Ovary (tissue), 9 donors: ENCODE results near the gene ETF1. TPM values are rescaled to one million over a fixed set of nuclear protein-coding genes. Genes with fewer than 3 reads are reported as not detected.

Experiments
- DNase-seq, 5 donors: peaks; one replicate each; pipeline ENCODE4 v3.0.0-alpha.2; 2019 to 2020
- H3K27ac ChIP-seq, 2 donors: fragments of 200-600 bp; one replicate each; pipeline versions ENCODE4 v1.5.1 to v1.8.0; 2019 to 2022
- H3K27me3 ChIP-seq: fragments of 200-600 bp; one replicate; pipeline ENCODE4 v1.8.0; 2022
- H3K36me3 ChIP-seq: fragments of 200-600 bp; sonication (generic); one replicate; pipeline ENCODE4 v1.5.1; 2019
- H3K4me1 ChIP-seq: one replicate; pipeline ENCODE4 v1.8.1; 2013; ENCODE audit warnings: mild to moderate bottlenecking, moderate library complexity; ENCODE audit not compliant: insufficient read depth
- H3K4me3 ChIP-seq: fragments of 200-600 bp; sonication (generic); one replicate; pipeline ENCODE4 v1.5.1; 2017
- H3K9me3 ChIP-seq, 2 donors: fragments of 200-600 bp in 1 of 2; sonication (generic) in 1 of 2; one replicate each; pipeline versions ENCODE4 v1.5.1 to v1.8.1; 2013 to 2019; ENCODE audit warnings: mild to moderate bottlenecking in 1 of 2, moderate library complexity in 1 of 2
- EP300 ChIP-seq: sonication (generic); formaldehyde crosslinking; IDR thresholded peaks from one replicate; pipeline ENCODE4 v1.6.1; 2017; ENCODE audit warnings: antibody characterized with exemption
- POLR2A ChIP-seq: fragments of 450-650 bp; IDR thresholded peaks from one replicate; pipeline ENCODE4 v1.6.1; 2017; ENCODE audit warnings: antibody characterized with exemption, mild to moderate bottlenecking, moderate library complexity
- WGBS, 3 donors: extraction: QIAGEN DNeasy Blood & Tissue Kit in 1 of 3; methylation state at CpG; one replicate each; pipeline versions ENCODE4 v1.1.5 to v1.1.7; 2013 to 2017; 5-methylcytosine and 5-hydroxymethylcytosine counted together
- intact Hi-C, 4 donors: fragments of 100-400 bp; cut with DNase I; formaldehyde crosslinking; loops; one replicate each; pipeline versions ENCODE4 v1.11.0 to v1.15.1; 2022 to 2023
- polyA plus RNA-seq, 2 donors: library from polyadenylated mRNA; stranded (reverse); fragments of 200-250 nt in 1 of 2; fragments of 350-450 nt in 1 of 2; fragmentation: Illumina TruSeq in 1 of 2; extraction: RNeasy Lipid Tissue Mini Kit (QIAGEN cat#74804) in 1 of 2; gene quantifications; one replicate each; pipeline ENCODE4 v1.2.3, GENCODE V29; 2013 to 2014
- total RNA-seq, 7 donors: library from RNA; depleted of rRNA in 2 of 7; stranded (reverse); fragments of >200 nt in 2 of 7; fragmentation: NEBNext Ultra II Directional in 3 of 7; extraction: Animal tissue kit (Norgen Biotek cat#: 25700) in 3 of 7; gene quantifications; one replicate each; pipeline versions ENCODE4 v1.1.0 to v1.2.4, GENCODE V29; 2016 to 2023
- TF ChIP-seq, protein P1 (sequence below), 3 donors: fragments of 450-650 bp in 2 of 3; fragments of 200-600 bp in 1 of 3; IDR thresholded peaks; one replicate each; pipeline versions ENCODE4 v1.5.1 to v1.8.0; 2016 to 2022; ENCODE audit warnings: antibody characterized with exemption in 3 of 3, mild to moderate bottlenecking in 1 of 3
- donor health status: DM: no; HTN: no; CAD: no; lungs with moderate emphysema.
- donor health status: DM: no; HTN: no; CAD: no.
- donor health status: Bipolar disorder and iron deficiency.
- donor health status: DM: yes; HTN: yes; CAD: no.
- donor health status: DM: no; HTN: no; CAD: no.
- donor health status: DM: yes; HTN: yes; CAD: no.

The ETF1 gene
- total and polyA plus RNA-seq, 9 donors: 29.3 to 106 (median 68.3) TPM

DNA sequence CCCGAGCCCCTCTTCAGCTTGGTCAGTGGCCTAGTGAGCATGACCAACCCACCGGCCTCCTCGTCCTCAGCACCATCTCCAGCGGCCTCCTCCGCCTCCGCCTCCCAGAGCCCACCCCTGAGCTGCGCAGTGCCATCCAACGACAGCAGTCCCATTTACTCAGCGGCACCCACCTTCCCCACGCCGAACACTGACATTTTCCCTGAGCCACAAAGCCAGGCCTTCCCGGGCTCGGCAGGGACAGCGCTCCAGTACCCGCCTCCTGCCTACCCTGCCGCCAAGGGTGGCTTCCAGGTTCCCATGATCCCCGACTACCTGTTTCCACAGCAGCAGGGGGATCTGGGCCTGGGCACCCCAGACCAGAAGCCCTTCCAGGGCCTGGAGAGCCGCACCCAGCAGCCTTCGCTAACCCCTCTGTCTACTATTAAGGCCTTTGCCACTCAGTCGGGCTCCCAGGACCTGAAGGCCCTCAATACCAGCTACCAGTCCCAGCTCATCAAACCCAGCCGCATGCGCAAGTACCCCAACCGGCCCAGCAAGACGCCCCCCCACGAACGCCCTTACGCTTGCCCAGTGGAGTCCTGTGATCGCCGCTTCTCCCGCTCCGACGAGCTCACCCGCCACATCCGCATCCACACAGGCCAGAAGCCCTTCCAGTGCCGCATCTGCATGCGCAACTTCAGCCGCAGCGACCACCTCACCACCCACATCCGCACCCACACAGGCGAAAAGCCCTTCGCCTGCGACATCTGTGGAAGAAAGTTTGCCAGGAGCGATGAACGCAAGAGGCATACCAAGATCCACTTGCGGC lies 75.9 kb downstream of the ETF1 start:
- intact Hi-C loops: loop anchor here in 1 of 4 donors (10.0 kb wide), 1 partner anchor 798 kb away; no protein-coding TSS in a partner anchor
- H3K27me3 ChIP-seq: no peaks in the 10 kb centered on the region
- peak in 4 of 5 donors; percentile 37 to 63 (median 52) for DNase-seq
- peaks cover 19% of the 10 kb centered on the region for H3K4me1 ChIP-seq
- H3K9me3 ChIP-seq: no peaks in the 10 kb centered on the region
- no peaks in the 10 kb centered on the region for H3K36me3 ChIP-seq
- peak overlapping the region in 1 of 2 donors; percentile 28 for H3K27ac ChIP-seq
- H3K4me3 ChIP-seq: peak overlapping the region; percentile 50
- no peak for TF ChIP-seq EP300
- TF ChIP-seq, protein P1, sequence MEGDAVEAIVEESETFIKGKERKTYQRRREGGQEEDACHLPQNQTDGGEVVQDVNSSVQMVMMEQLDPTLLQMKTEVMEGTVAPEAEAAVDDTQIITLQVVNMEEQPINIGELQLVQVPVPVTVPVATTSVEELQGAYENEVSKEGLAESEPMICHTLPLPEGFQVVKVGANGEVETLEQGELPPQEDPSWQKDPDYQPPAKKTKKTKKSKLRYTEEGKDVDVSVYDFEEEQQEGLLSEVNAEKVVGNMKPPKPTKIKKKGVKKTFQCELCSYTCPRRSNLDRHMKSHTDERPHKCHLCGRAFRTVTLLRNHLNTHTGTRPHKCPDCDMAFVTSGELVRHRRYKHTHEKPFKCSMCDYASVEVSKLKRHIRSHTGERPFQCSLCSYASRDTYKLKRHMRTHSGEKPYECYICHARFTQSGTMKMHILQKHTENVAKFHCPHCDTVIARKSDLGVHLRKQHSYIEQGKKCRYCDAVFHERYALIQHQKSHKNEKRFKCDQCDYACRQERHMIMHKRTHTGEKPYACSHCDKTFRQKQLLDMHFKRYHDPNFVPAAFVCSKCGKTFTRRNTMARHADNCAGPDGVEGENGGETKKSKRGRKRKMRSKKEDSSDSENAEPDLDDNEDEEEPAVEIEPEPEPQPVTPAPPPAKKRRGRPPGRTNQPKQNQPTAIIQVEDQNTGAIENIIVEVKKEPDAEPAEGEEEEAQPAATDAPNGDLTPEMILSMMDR (IDR thresholded peaks at IDR 0.05): no peak
- TF ChIP-seq POLR2A: no peak
- 90 to 93% (median 92%) methylated on average over 45 of the region's 45 CpGs for WGBS, 3 donors

DNA sequence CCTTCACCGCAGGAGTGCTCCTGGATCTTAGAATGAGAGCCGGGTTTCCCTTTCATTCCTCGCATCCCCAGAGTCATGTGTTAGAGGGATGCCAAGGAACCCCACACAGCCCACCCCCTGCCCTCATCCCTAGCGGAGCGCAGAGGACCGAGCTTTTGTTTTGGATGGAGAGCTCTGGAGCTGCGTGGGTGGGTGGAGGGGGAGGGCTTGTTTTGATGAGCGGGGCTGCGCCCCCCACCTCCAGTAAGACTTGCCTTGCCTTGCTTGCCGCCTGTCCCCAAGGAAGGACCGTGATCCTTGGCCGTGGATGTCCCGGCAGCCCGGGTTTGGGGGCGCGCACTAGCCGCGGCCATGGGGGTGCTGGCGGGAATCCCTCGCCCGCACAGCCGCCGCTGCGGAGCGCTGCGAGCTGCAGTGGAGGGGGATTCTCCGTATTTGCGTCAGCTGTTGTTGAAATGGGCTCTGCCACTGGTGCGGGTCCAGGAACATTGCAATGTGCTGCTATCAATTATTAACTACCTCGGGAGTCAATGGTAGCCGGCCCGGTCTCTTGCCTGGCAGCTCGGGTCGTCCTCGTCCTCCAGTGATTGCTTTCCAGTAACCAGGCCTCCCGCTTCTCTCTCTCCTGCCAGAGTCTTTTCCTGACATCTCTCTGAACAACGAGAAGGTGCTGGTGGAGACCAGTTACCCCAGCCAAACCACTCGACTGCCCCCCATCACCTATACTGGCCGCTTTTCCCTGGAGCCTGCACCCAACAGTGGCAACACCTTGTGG lies 76.7 kb downstream of the ETF1 start:
- peak in 3 of 5 donors; percentile 55 to 63 (median 59) for DNase-seq
- WGBS, 3 donors: 5 to 21% (median 6%) methylated on average over 16 to 39 of the region's 39 CpGs
- no peaks in the 10 kb centered on the region for H3K27me3 ChIP-seq
- H3K9me3 ChIP-seq: no peaks in the 10 kb centered on the region
- H3K4me3 ChIP-seq: peak overlapping the region; percentile 50
- intact Hi-C loops: loop anchor here in 1 of 4 donors (10.0 kb wide), 1 partner anchor 798 kb away; no protein-coding TSS in a partner anchor
- H3K36me3 ChIP-seq: no peaks in the 10 kb centered on the region
- TF ChIP-seq POLR2A (no peak), EP300 (no peak)
- TF ChIP-seq, protein P1 (IDR thresholded peaks at IDR 0.05): no peak
- H3K27ac ChIP-seq: peak overlapping the region in 1 of 2 donors; percentile 28
- H3K4me1 ChIP-seq: peaks cover 19% of the 10 kb centered on the region

DNA sequence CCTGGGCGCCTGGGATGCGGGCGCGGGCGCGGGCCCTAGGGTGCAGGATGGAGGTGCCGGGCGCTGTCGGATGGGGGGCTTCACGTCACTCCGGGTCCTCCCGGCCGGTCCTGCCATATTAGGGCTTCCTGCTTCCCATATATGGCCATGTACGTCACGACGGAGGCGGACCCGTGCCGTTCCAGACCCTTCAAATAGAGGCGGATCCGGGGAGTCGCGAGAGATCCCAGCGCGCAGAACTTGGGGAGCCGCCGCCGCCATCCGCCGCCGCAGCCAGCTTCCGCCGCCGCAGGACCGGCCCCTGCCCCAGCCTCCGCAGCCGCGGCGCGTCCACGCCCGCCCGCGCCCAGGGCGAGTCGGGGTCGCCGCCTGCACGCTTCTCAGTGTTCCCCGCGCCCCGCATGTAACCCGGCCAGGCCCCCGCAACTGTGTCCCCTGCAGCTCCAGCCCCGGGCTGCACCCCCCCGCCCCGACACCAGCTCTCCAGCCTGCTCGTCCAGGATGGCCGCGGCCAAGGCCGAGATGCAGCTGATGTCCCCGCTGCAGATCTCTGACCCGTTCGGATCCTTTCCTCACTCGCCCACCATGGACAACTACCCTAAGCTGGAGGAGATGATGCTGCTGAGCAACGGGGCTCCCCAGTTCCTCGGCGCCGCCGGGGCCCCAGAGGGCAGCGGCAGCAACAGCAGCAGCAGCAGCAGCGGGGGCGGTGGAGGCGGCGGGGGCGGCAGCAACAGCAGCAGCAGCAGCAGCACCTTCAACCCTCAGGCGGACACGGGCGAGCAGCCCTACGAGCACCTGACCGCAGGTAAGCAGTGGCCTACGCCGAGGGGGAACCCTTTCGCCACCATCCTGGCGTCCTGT lies 77.5 kb downstream of the ETF1 start, which contains the start of gene EGR1:
TSS of gene EGR1 (plus strand) at position 219 of the 864 bp plus-strand sequence. CDS start at position 502, 283 bp downstream.
- H3K27ac ChIP-seq: peak within 1 kb of the TSS; percentile 93 to 95
- intact Hi-C loops: loop anchor here in 1 of 4 donors (10.0 kb wide), 1 partner anchor 799 kb away; no protein-coding TSS in a partner anchor
- no peaks in the 10 kb centered on the region for H3K27me3 ChIP-seq
- no peaks in the 10 kb centered on the region for H3K36me3 ChIP-seq
- H3K4me3 ChIP-seq: peak within 1 kb of the TSS; percentile 50
- no peak for TF ChIP-seq EP300
- peak; percentile 99 for TF ChIP-seq POLR2A
- TF ChIP-seq, protein P1 (IDR thresholded peaks at IDR 0.05): peak in 1 of 3 donors; percentile 15
- 0 to 1% (median 1%) methylated on average over 68 to 85 of the region's 85 CpGs for WGBS, 3 donors
- H3K4me1 ChIP-seq: peaks cover 19% of the 10 kb centered on the region
- DNase-seq: peak; percentile 95 to 98 (median 96)
- H3K9me3 ChIP-seq: no peaks in the 10 kb centered on the region
